HepG2 (cell line): ENCODE measurements around the gene RBBP8NL. TPM values are rescaled to one million over a fixed set of nuclear protein-coding genes. Genes with fewer than 3 reads are reported as not detected.

ENCODE experiments used
- FOXM1 ChIP-seq: sonication (generic); formaldehyde crosslinking; IDR thresholded peaks from 2 replicates; pipeline ENCODE4 v1.5.0; 2020; ENCODE audit warnings: missing genetic modification reagents
- FOXP1 ChIP-seq, 2 experiments: fragments of 450-650 bp in 1 of 2; IDR thresholded peaks; 2 replicates each; pipeline ENCODE4 v1.6.1; 2017 to 2018; ENCODE audit warnings: antibody characterized with exemption in 1 of 2
- MTF1 ChIP-seq: sonication (generic); formaldehyde crosslinking; IDR thresholded peaks from 2 replicates; pipeline ENCODE4 v1.5.0; 2020; ENCODE audit warnings: missing genetic modification reagents
- NFKB2 ChIP-seq: sonication (generic); formaldehyde crosslinking; IDR thresholded peaks from 2 replicates; pipeline ENCODE4 v1.4.0; 2020; ENCODE audit warnings: missing genetic modification reagents, borderline replicate concordance
- NPAS2 ChIP-seq: sonication (generic); formaldehyde crosslinking; IDR thresholded peaks from 2 replicates; pipeline ENCODE4 v1.8.0; 2022; ENCODE audit warnings: mild to moderate bottlenecking, missing genetic modification reagents, borderline replicate concordance
- RAD21 ChIP-seq: fragments of 450-650 bp; formaldehyde crosslinking; IDR thresholded peaks from 2 replicates; pipeline ENCODE4 v1.5.0; 2020; ENCODE audit warnings: mild to moderate bottlenecking
- SCMH1 ChIP-seq: sonication (generic); formaldehyde crosslinking; IDR thresholded peaks from 2 replicates; pipeline ENCODE4 v1.9.0; 2021; ENCODE audit warnings: missing genetic modification reagents, mild to moderate bottlenecking, borderline replicate concordance
- SRY ChIP-seq: sonication (generic); formaldehyde crosslinking; IDR thresholded peaks from 2 replicates; pipeline ENCODE4 v1.8.0; 2022; ENCODE audit warnings: mild to moderate bottlenecking, missing genetic modification reagents
- TBX3 ChIP-seq: fragments of 450-650 bp; IDR thresholded peaks from 2 replicates; pipeline ENCODE4 v1.6.1; 2017; ENCODE audit warnings: antibody characterized with exemption, mild to moderate bottlenecking, inconsistent platforms, borderline replicate concordance
- ZBTB7B ChIP-seq: sonication (generic); formaldehyde crosslinking; IDR thresholded peaks from 2 replicates; pipeline ENCODE4 v1.4.0; 2020; ENCODE audit warnings: missing genetic modification reagents
- ZNF556 ChIP-seq: sonication (generic); formaldehyde crosslinking; IDR thresholded peaks from 2 replicates; pipeline ENCODE4 v1.4.0; 2020; ENCODE audit warnings: mild to moderate bottlenecking, missing genetic modification reagents, borderline replicate concordance
- ZNF768 ChIP-seq: sonication (generic); formaldehyde crosslinking; IDR thresholded peaks from 2 replicates; pipeline ENCODE4 v1.4.0; 2020; ENCODE audit warnings: missing genetic modification reagents
- ZNF772 ChIP-seq: sonication (generic); formaldehyde crosslinking; IDR thresholded peaks from 2 replicates; pipeline ENCODE4 v1.5.0; 2020; ENCODE audit warnings: mild to moderate bottlenecking, missing genetic modification reagents
- polyA plus RNA-seq, 8 experiments: library from polyadenylated mRNA; depleted of rRNA in 3 of 8; stranded (reverse) in 7 of 8; unstranded in 1 of 8; fragments of >200 nt; fragmentation: Illumina TruSeq in 4 of 8; extraction: Trizol in 4 of 8; gene quantifications; 2 replicates each; pipeline versions ENCODE4 v1.2.1 to v1.2.3, GENCODE V29; 2011 to 2016; ENCODE audit warnings: low read depth in 4 of 8, missing spikeins in 1 of 8, mixed read lengths in 1 of 8; ENCODE audit not compliant: insufficient read depth in 1 of 8
- total RNA-seq, 5 experiments: library from RNA; depleted of rRNA; stranded (reverse); fragments of >200 nt; fragmentation: Illumina TruSeq; extraction: Trizol; gene quantifications; 2 replicates each; pipeline ENCODE4 v1.2.3, GENCODE V29; 2016; ENCODE audit warnings: low read depth in 1 of 5
- TF ChIP-seq, protein P1 (sequence below), 2 experiments: fragments of 450-650 bp in 1 of 2; sonication (generic) in 1 of 2; formaldehyde crosslinking in 1 of 2; IDR thresholded peaks; 2 replicates each; pipeline versions ENCODE4 v1.6.1 to v1.8.0; 2016 to 2022; ENCODE audit warnings: antibody characterized with exemption in 1 of 2, mild to moderate bottlenecking in 1 of 2, missing genetic modification reagents in 1 of 2
- TF ChIP-seq, protein P2 (sequence below): sonication (generic); formaldehyde crosslinking; conservative IDR thresholded peaks from 2 replicates; pipeline ENCODE4 v1.8.0; 2022; ENCODE audit warnings: missing genetic modification reagents
- TF ChIP-seq, protein P3 (sequence below): sonication (generic); formaldehyde crosslinking; IDR thresholded peaks from 2 replicates; pipeline ENCODE4 v1.4.0; 2020; ENCODE audit warnings: missing genetic modification reagents

The RBBP8NL gene
- total and polyA plus RNA-seq, 2 of the 13 experiments (the other 11 are each of a cell fraction or from before 2014, with no cell fraction given) = 0.69 to 0.86 TPM

DNA sequence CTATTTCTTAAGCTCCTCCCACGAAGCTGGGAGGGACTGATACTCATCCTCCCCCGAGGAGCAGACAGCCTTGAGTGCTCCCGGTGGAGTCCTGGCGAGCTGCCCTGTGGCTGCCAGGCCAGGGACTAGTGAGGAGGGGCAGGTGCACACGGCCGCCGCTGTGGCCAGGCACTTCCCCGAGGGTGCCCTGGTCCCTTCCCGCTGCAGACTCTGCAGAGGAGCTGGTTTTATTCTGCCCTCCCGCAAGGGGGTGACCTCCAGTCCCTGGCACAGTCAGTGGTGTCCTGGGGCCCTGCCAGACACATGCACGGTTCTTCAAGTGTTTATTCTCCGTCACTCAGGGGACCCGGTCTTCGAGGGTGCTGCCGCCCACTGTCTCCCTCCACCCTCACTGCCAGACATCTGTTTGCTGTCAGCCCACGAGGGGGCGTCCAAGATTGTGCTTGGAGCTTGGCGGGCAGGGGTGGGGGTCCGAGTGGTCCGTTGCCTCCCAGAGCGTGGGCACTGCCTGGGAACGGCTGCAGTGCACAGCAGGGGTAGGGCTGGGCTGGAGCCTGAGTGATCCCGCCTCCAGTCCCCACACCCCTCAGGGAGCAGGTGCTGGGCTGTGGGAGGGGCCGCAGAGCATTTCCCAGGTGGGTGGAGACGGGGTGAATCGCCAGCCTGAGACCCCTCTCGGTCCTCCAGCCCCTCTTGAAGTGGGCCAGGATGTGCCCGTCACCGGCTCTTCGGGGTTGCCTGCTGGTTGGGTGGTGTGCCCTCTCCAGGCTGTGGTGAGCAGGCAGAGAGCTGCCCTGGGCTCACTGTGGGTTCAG lies 17.2 kb downstream of the RBBP8NL start (continued):
- 0 out of 2 replicates have a peak, but pooled peaks have one; percentile 29 for TF ChIP-seq SRY (CRISPR knock-in tag)
- TF ChIP-seq, protein P1, sequence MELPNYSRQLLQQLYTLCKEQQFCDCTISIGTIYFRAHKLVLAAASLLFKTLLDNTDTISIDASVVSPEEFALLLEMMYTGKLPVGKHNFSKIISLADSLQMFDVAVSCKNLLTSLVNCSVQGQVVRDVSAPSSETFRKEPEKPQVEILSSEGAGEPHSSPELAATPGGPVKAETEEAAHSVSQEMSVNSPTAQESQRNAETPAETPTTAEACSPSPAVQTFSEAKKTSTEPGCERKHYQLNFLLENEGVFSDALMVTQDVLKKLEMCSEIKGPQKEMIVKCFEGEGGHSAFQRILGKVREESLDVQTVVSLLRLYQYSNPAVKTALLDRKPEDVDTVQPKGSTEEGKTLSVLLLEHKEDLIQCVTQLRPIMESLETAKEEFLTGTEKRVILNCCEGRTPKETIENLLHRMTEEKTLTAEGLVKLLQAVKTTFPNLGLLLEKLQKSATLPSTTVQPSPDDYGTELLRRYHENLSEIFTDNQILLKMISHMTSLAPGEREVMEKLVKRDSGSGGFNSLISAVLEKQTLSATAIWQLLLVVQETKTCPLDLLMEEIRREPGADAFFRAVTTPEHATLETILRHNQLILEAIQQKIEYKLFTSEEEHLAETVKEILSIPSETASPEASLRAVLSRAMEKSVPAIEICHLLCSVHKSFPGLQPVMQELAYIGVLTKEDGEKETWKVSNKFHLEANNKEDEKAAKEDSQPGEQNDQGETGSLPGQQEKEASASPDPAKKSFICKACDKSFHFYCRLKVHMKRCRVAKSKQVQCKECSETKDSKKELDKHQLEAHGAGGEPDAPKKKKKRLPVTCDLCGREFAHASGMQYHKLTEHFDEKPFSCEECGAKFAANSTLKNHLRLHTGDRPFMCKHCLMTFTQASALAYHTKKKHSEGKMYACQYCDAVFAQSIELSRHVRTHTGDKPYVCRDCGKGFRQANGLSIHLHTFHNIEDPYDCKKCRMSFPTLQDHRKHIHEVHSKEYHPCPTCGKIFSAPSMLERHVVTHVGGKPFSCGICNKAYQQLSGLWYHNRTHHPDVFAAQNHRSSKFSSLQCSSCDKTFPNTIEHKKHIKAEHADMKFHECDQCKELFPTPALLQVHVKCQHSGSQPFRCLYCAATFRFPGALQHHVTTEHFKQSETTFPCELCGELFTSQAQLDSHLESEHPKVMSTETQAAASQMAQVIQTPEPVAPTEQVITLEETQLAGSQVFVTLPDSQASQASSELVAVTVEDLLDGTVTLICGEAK (IDR thresholded peaks at IDR 0.05) = no peak
- TF ChIP-seq, protein P1 (CRISPR knock-in tag; IDR thresholded peaks at IDR 0.05) = no peak; the same call in 1 of the 2 replicates
- TF ChIP-seq RAD21 = peak; percentile 61
- no peak for TF ChIP-seq NPAS2 (CRISPR knock-in tag)
- TF ChIP-seq TBX3 = no peak
- TF ChIP-seq ZNF772 (CRISPR knock-in tag) = no peak; the same call in 1 of the 2 replicates
- TF ChIP-seq ZNF768 (CRISPR knock-in tag) = no peak
- 0 out of 2 replicates have a peak, but pooled peaks have one; percentile 10 for TF ChIP-seq NFKB2 (CRISPR knock-in tag)
- no peak for TF ChIP-seq SCMH1
- TF ChIP-seq, protein P2, sequence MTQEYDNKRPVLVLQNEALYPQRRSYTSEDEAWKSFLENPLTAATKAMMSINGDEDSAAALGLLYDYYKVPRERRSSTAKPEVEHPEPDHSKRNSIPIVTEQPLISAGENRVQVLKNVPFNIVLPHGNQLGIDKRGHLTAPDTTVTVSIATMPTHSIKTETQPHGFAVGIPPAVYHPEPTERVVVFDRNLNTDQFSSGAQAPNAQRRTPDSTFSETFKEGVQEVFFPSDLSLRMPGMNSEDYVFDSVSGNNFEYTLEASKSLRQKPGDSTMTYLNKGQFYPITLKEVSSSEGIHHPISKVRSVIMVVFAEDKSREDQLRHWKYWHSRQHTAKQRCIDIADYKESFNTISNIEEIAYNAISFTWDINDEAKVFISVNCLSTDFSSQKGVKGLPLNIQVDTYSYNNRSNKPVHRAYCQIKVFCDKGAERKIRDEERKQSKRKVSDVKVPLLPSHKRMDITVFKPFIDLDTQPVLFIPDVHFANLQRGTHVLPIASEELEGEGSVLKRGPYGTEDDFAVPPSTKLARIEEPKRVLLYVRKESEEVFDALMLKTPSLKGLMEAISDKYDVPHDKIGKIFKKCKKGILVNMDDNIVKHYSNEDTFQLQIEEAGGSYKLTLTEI = no peak
- TF ChIP-seq FOXP1 (IDR thresholded peaks at IDR 0.05) = no peak
- 0 out of 2 replicates have a peak, but pooled peaks have one; percentile 12 for TF ChIP-seq FOXP1 (CRISPR knock-in tag; IDR thresholded peaks at IDR 0.05)
- TF ChIP-seq ZNF556 = no peak
- no peak for TF ChIP-seq FOXM1 (CRISPR knock-in tag)
- no peak for TF ChIP-seq MTF1 (CRISPR knock-in tag)
- peak; percentile 61; the same call in 1 of the 2 replicates for TF ChIP-seq ZBTB7B (CRISPR knock-in tag)
- TF ChIP-seq, protein P3, sequence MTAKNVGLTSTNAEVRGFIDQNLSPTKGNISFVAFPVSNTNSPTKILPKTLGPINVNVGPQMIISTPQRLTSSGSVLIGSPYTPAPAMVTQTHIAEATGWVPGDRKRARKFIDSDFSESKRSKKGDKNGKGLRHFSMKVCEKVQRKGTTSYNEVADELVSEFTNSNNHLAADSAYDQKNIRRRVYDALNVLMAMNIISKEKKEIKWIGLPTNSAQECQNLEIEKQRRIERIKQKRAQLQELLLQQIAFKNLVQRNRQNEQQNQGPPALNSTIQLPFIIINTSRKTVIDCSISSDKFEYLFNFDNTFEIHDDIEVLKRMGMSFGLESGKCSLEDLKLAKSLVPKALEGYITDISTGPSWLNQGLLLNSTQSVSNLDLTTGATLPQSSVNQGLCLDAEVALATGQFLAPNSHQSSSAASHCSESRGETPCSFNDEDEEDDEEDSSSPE = no peak
